Pulmonary artery endothelial cell (primary cell): ENCODE results near the gene PRRG2. TPM values are rescaled to one million over a fixed set of nuclear protein-coding genes. Genes with fewer than 3 reads are reported as not detected.

Source experiments
- DNase-seq: peaks from one replicate; pipeline ENCODE4 v3.0.0-alpha.2; 2011; ENCODE audit warnings: low read depth, low spot score
- total RNA-seq: library from RNA; depleted of rRNA; stranded (reverse); fragments of >200 nt; gene quantifications from 2 replicates; pipeline ENCODE4 v1.2.3, GENCODE V29; 2014

Gene PRRG2
- total RNA-seq, 1 donor from 2014 or later: 3.1 TPM

DNA sequence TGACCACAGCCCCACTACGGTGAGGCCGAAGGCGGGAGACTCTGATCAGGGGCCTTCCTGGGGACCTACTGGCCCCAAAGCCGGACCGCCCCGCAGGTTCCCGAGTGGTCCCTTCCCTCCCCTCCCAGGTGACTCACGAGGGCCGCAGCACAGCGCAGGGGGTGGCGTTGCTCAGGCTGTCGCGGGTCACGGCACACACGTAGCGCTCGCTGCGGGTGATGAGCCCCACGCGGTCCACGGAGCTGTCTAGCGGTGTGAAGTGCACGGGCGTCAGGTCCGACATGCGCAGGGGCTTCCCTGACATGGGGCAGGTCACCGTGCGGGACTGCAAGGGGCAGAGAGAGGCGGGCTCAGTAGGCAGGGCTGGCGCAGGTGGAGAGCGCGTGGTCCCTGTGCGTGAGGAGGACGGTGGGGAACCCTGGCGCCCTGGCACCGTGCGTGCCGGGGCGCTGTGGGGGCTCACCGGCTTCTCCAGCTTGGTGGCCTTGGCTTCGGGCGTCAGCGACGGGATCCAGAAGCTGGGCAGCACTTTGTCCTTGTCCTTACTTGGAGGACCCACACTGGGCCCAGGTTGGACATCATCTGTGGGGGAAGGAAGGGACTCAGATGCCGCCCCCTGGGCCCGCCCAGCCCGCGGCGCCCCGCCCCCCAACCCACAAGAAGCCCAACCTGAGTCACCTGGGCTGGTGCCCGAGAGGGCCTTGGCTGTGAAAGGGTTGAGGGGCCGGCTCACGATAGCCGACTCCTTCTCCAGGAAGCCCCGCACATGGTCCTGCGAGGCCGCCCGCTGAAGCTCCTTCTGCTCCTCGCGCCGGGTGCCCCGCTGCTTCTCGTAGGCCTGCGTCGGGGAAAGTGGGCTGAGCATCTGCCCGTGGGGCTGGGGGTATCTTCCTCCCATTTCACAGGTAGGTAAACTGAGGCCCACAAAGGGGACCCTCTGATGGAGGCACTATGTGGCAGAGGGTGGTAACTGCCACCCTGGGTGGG, 24.4 kb upstream of the PRRG2 start:
- DNase-seq: no peak

DNA sequence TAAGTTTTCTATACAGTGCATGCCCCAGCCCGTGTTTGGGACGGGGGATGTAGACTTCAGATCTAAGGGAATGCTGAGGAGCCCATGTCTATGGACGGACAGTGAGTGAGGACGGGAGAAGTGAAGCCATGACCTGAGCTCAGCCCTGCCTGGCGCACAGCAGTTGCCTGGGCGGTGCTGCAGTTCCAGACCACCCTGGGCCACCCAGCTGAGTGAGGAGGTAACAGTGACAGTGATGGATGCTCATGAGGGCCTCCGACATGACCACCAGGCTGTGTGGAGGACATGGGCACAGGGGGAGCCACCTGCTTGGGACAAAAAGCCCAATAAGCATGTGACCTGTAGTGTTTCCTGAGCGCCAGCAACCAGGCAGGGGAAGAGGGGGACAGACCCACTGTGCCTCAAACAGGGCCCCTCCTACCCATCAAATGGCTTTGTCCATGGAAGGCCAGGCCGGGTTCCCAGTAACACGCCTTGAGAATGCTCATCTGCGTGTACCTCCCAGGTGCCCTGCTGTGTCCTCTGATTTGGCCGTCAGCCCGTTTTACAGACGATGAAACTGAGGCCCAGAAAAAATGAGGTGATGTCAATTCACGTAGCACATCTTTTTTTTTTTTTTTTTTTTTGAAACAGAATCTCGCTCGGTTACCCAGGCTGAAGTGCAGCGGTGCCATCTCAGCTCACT, 23.3 kb upstream of the PRRG2 start:
- DNase-seq: no peak

DNA sequence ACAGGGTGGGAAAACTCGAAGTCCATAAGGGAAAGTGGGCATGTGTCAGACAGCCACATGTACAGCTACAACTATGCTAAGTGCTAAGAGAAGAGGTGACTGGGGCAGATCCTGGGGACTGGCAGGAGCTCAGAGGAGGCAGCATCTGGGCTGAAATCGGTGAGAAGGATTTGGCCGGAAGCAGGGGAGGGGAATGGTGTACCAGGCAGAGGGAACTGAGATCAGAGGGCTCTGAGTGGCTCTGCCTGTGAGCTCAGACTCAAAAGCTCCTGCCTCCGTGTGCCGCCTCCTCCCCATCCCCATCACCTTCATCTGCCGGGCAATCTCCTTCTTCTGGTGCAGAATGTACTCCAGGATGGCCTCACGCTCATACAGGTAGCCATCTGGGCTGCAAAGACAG, 22.5 kb upstream of the PRRG2 start:
- DNase-seq: no peak

DNA sequence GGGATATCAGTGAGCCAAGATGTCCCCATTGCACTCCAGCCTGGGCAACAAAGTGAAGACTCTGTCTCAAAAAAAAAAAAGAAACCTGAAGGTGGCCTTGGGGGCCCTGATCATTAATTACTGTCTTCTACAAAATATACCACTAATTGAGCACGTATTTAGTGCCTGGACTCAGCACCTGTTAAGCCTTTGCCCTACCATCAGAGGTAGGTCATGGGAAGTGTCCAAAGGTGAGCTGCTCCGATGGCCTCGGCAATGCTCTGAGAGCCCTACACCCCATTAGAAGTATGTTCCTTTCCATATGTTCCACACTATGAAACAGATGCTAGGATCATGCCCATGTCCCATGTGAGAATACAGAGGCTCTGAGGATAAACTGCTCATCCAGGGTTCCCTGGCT, 21.7 kb upstream of the PRRG2 start:
- no peak for DNase-seq

DNA sequence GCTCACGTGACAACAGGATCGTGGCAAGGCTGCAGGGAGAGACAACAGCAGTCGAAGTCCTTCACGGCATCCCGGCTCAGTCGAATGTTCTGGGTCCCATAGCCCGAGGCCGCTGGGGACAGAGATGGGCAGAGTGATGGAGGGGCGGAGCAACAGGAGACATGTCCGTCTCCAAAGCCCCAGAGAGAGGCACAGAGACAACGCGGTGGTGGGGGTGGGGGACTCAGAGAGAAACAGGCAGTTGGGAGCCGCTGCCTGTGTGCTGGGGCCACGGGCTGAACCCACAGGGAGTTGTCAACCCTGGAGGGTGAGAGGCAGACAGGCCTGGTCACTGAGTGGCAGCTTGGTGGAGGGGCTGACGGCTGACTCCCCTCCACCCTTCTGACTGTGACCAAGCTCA, 21.2 kb upstream of the PRRG2 start:
- DNase-seq: no peak

DNA sequence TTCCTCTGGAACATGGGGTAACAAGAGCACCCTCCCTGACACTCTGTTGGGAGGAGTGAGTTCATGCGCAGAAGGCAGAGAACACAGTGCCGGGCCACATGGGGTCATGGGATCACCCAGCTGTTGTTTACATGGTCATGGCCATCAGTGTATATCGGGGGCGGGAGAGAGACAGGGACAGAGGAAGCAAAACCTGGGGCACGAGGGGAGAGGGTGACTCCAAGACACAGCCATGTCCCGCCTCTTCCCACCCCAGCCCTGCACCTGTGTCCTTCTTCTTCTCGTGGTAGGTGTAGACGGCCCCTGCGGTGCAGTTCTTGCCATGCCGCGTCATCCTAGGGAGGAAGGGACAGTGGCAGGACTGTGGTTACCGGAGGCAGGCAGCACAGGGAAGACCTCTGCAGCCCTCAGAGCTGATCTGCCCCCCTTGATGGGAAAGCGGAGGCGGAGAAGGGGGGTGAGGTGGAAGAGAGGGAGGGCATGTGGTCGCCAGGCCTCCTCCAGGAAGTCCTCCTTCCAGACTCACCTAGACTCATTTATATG, 20.7 kb upstream of the PRRG2 start:
- no peak for DNase-seq

DNA sequence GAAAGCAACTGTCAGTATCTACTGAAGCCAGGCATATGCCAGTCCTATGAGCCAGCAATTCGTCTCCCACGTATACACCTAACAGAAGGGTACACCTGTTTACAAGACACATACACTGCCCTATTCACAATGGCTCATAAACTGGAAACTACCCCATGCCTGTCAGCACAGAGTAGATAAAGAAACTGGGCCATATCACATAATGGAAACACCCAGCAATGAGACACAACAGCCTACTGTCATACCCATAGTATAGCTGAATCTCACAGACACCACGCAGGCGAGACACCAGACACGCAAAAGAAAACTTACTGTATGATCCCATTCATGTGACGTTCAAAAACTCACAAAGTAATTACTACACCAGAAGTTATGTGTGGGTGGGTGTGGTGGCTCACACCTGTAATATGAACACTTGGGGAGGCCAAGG, 16.5 kb upstream of the PRRG2 start:
- DNase-seq: no peak

DNA sequence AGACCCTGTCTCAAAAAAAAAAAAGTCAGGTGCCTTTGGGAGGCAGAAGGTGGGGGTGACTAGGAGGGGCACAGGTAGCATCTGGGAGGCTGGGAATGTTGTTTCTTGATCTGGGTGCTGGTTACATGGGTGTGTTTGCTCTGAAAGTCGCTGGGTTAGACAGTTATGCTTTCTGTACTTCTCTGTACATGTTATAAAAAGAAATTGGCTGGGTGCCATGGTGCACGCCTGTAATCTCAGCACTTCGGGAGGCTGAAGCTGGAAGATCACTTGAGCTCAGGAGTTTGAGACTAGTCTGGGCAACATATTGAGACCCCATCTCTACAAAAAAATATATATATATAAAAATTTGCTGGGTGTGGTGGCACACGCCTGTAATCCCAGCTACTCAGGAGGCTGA, 15.9 kb upstream of the PRRG2 start:
- no peak for DNase-seq

DNA sequence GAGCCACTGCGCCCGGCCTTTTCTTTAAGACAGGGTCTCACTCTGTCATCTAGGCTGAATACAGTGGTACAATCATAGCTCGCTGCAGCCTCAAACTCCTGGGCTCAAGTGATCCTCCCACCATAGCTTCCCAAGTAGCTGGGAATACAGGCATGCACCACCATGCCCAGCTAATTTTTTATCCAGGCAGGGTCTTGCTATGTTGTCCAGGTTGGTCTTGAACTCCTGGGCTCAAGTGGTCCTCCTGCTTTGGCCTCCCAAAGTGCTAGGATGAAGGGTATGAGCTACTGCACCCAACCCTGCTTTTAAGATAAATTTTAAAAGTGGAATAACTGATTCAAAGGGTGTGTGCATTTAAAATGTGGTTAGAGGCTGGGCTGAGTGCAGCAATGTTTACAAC, 14.8 kb upstream of the PRRG2 start:
- no peak for DNase-seq

DNA sequence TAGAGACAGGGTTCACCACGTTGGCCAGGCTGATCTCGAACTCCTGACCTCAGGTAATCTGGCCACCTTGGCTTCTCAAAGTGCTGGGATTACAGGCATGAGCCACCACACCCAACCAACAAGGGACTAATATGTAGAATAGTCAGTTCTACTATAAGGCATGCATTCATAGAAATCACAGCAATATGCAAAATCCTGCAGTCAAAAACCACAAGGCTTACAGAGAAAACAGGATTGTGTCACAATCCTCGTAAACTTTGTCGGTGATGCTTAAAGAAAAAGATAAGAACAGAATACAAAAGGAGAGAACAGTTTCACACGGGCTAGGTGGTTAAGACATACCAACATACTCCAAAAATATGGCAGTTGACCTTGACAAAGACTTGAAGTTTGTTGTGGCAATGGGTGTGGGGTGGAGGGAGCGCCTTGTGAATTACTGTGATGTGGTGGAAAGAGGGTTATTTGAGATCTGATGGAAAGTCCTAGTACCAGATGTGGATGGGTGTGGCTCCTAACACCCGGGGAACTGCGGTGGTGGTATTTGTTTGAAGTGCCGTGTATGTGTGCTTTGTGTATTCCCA, 13.2 kb upstream of the PRRG2 start:
- no peak for DNase-seq

DNA sequence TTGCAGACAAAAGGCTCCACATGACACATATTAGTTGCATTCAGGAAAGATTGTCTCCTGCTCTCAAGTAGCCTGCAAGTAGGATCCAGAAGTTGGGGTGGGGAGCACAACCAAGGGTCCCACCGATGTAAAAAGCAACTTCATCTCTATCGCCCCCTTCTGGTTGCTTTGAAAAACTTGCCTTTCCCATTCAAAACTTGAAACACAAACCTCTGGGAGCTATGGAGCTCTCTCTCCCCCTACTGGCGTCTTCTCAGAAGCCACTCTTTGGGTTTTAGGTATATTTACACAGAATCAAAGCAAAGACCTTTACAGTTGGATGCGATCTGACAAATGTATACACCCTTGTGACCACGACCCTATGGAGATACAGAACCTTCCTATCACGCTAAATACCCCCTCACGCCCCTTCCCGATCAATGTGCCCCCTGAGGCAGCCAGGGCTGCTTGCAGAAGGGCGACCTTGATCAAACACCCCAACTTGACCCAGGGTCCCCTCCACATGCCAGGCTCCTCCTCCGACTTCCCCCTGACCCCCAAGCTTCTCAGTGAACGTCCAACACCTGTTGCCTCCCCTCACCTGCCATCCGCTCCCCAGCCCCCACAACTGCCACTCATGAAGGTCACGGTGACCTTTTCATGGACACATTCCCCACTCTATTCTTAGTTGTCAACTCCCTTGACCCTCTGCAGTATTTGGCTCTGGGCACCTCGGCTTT, 10.8 kb upstream of the PRRG2 start:
- DNase-seq: peak; percentile 65

DNA sequence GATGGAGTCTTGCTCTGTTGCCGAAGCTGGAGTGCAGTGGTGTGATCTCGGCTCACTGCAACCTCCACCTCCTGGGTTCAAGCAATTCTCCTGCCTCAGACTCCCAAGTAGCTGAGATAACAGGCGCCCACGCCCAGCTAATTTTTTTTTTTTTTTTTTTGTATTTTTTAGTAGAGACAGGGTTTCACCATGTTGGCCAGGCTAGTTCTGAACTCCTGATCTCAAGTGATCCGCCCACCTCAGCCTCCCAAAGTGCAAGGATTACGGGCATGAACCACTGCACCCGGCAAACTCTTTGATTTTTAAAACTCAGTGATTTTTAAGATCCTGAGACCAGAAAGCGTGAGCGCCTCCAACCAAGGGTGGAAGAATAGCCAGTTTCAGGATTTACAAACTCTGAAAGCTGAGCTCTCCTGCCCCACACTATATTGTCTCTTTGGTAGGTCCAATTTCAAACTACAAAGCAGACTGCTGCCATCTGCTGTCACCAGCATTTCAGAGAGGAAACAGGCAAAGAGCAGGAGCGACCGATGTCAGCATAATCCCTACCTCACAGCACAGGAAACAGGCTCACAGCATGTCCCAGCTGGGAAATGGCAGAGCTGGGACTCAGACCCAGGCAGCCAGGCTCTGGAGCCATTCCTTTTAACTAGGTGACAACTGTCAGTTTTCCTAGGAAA, 10.0 kb upstream of the PRRG2 start:
- no peak for DNase-seq

DNA sequence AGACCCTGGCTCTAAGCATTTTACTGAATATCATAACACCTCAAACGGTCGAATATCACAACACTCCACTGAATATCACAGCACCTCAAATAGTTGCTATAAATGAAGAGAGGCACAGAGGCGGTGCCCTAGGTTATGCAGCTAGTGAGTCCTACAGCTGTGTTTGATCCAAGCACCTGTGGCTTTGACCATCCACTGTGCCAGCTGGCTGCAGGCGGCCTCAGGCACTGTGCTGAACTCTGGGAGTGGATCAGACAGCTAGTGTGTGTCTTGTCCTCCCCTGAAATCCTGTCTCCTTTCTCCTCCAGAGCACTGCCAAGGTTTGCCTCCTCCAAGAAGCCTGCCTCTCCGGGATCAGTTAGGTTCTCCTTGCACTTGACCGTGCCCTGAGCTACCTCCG, 8.1 kb upstream of the PRRG2 start:
- no peak for DNase-seq

DNA sequence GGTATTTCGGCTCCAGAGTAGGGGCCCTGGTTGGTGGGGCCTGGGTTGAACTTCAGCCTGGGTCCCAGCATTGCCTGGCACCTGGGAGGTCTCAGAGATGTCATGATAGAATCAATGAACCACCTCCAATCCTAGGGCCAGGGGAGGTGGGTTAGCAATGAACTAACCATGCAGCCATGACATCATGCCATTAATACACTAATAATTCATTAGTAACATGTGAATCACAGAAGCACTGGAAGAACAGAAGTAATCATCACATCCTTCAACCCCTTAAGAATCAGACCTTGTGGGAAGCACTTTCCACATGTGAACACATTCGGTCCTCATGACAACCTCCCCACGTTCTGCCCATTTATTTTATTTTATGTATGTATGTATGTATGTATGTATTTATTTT, 7.7 kb upstream of the PRRG2 start:
- no peak for DNase-seq

DNA sequence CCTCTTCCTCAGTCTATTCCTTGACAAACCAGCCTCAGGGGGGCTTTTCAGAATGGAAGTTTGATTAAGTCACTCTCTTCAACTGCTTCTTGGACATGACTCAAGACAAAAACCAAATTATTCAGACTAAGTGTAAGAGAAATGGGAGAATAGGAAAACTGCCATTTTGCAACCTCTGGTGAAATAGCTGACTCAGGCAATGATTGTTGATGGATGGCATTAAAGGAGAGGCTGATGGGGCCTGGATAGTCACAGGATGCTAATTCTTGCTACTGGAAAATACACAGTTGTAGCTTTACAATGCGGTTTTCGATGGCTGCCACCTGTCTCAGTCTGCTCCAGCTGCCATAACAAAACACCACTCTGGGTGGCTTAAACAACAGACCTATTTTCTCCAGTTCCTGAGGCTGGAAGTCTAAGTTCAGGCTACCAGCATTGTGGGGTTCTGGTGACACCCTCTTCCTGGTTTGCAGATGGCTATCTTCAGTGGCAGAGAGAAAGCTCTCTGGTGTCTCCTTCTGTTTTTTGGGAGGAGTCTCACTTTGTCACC, 6.8 kb upstream of the PRRG2 start:
- DNase-seq: no peak

DNA sequence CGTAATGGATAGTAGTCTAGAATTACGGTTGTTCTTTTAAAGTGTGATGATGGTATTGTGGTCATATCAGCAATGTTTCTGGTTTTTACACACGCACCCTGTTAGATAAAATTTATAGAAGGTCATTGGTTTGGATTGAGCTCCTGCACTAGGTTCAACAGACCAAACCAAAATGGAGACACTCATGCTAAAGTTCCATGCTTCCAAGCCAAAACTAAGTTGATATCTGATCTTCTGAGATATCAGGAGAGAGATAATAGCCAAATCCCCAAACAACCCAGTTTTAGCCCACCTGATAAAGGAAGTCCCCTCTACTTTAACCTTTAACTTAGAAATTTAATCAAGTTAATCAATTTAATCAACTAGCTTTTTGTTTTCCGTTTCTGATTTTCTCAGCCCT, 1.9 kb upstream of the PRRG2 start:
- DNase-seq: no peak

DNA sequence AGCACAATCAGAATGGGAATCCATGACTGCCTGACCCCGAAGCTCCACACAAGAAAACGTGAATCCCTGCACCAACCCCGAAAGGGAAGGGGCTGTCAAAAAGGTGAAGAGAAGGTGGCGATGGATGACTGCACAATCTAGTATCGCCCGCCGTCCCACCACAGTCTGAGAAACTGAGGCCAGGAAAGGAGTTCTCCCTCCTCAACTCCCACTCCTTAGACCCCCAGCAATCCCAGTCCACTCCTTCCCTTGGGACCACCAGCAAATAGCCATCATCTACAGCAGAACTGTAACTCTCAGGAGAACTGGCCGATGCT, 1.2 kb upstream of the PRRG2 start:
- no peak for DNase-seq

DNA sequence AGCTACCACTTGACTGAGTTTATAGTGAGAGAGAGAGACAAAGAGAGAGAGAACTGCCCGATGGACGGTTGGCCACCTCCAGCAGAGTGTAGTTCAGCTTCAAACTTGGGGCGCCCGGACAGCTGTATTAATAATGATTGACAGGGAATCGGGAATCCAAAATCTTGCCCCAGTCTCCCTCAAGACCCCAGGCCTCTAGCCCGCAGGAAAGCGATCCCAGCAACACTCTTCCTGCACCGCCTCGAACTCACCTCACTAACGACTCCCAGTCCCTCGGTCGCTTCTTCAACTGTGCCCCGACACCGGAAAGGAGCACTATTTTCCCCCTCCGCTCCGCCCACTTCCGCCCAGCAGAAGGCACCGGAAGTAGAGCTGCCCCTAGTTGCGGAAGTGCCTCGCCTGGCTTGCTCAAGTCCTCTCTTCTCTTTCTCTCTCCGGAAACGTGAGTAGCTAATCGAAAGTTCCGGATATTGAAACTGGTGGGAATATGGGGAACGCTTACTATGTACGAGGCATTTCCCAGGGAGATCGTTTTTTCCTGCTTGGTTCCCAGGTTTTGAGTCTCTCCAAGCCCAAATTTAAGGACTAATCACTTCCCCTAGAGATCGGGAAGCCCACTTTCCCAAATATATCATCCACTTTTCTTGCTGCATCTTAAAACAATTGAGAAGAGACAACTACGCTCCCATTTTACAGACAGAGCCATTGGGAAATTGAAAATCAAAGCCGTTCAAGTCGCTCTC, 681 bp upstream of the PRRG2 start, which contains the start of gene NOSIP:
NOSIP (minus strand) TSS at position 293 of the 743 bp plus-strand sequence. CDS start 19,865 bp downstream, outside the sequence.
- peak; percentile 87 for DNase-seq

DNA sequence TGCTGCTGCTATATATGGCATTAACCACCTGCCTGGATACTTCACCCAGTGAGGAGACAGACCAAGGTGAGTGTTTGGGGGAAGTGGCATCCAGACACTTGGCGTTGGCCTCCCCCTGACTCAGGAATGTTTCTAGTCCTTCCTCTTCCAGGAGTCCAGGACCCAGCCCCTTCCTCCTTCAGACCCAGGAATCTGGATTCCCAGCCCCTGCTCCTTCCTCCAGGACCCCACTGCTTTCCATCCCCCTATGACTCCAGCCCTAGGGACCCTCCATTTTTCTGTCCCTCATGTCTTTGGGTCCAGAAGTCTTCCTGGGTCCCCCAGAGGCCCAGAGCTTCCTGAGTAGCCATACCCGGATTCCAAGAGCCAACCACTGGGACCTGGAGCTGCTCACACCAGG, 2.1 kb downstream of the PRRG2 start:
- no peak for DNase-seq

DNA sequence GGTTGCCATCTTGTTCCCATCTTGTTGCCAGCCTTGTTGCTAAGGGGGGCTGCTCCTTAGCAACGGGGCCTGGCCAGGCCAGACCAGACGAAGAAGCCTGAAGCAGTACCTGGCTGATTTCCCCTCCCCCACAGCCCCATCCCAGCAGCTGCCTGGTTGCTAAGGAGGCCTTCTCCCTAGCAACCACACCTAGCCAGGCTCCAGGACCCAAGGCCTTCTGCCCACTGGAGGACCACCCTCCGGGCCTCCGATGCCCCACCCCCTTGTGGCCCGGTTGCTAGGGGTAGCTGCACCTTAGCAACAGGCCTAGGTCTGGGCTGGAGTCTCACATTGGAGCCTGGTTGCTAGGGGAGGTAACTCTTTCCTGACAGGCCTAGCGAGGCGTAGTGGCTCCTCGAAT, 3.9 kb downstream of the PRRG2 start:
- no peak for DNase-seq
